Keratinocyte (primary cell): ENCODE results near the gene SORL1. TPM values are rescaled to one million over a fixed set of nuclear protein-coding genes. Genes with fewer than 3 reads are reported as not detected.

Source experiments
- DNase-seq: peaks from one replicate; pipeline ENCODE4 v3.0.0-alpha.2; 2011; ENCODE audit warnings: low read depth, missing footprints, low spot score
- FAIRE-seq: peaks from 2 replicates; lab custom pipeline; 2011; peaks lifted over from hg19 to GRCh38; lab: Jason Lieb, UNC
- H2AFZ ChIP-seq: 2 replicates; pipeline ENCODE4 v1.6.0; 2012; ENCODE audit warnings: low read length, control low read depth, inconsistent platforms; ENCODE audit not compliant: control insufficient read depth
- H3K27ac ChIP-seq: 2 replicates; pipeline ENCODE4 v1.5.1; 2011; ENCODE audit warnings: low read length; ENCODE audit not compliant: control insufficient read depth, insufficient read depth
- H3K27me3 ChIP-seq: 3 replicates; pipeline ENCODE4 v1.6.0; 2011; ENCODE audit warnings: low read length; ENCODE audit not compliant: control insufficient read depth, insufficient read depth; ENCODE audit errors: extremely low read depth
- H3K36me3 ChIP-seq, 2 experiments: 2 replicates in 1 of 2; 3 replicates in 1 of 2; pipeline ENCODE4 v1.5.1; 2011; ENCODE audit warnings: low read length in 2 of 2, mild to moderate bottlenecking in 1 of 2; ENCODE audit not compliant: control insufficient read depth in 2 of 2, insufficient read depth in 2 of 2; ENCODE audit errors: extremely low read depth in 1 of 2
- H3K4me1 ChIP-seq: 3 replicates; pipeline ENCODE4 v1.5.1; 2011; ENCODE audit warnings: low read length; ENCODE audit not compliant: control insufficient read depth, insufficient read depth; ENCODE audit errors: extremely low read depth
- H3K4me2 ChIP-seq: 3 replicates; pipeline ENCODE4 v1.6.0; 2011; ENCODE audit warnings: low read depth, low read length; ENCODE audit not compliant: control insufficient read depth, insufficient read depth; ENCODE audit errors: extremely low read depth
- H3K4me3 ChIP-seq, 3 experiments: fragments of 200-600 bp in 1 of 3; sonication (generic) in 1 of 3; 2 replicates in 2 of 3; 3 replicates in 1 of 3; pipeline ENCODE4 v1.5.1; 2011 to 2016; ENCODE audit warnings: low read length in 3 of 3, mild to moderate bottlenecking in 3 of 3, control low read depth in 2 of 3, inconsistent platforms in 1 of 3, low read depth in 1 of 3, mixed read lengths in 1 of 3, mixed run types in 1 of 3, moderate library complexity in 1 of 3; ENCODE audit not compliant: control insufficient read depth in 2 of 3, insufficient read depth in 2 of 3; ENCODE audit errors: extremely low read depth in 1 of 3
- H3K79me2 ChIP-seq: 2 replicates; pipeline ENCODE4 v1.6.0; 2012; ENCODE audit warnings: low read length; ENCODE audit not compliant: control insufficient read depth, insufficient read depth
- H3K9ac ChIP-seq: 3 replicates; pipeline ENCODE4 v1.6.0; 2011; ENCODE audit warnings: low read length; ENCODE audit not compliant: control insufficient read depth, insufficient read depth; ENCODE audit errors: extremely low read depth
- H3K9me1 ChIP-seq: 3 replicates; pipeline ENCODE4 v1.6.0; 2011; ENCODE audit warnings: low read length; ENCODE audit not compliant: control insufficient read depth, insufficient read depth; ENCODE audit errors: extremely low read depth
- H3K9me3 ChIP-seq: 2 replicates; pipeline ENCODE4 v1.5.1; 2012; ENCODE audit warnings: low read depth, low read length; ENCODE audit not compliant: control insufficient read depth
- H4K20me1 ChIP-seq: 3 replicates; pipeline ENCODE4 v1.6.0; 2011; ENCODE audit warnings: low read length; ENCODE audit not compliant: control insufficient read depth, insufficient read depth; ENCODE audit errors: extremely low read depth
- CTCF ChIP-seq, 3 experiments: IDR thresholded peaks in 1 of 3; conservative IDR thresholded peaks in 1 of 3; optimal IDR thresholded peaks in 1 of 3; 2 replicates in 2 of 3; 3 replicates in 1 of 3; pipeline versions ENCODE3 to v1.5.1; 2011; ENCODE audit warnings: low read length in 3 of 3, mild to moderate bottlenecking in 3 of 3, moderate library complexity in 2 of 3, control low read depth in 1 of 3, inconsistent platforms in 1 of 3; ENCODE audit not compliant: insufficient read depth in 2 of 3; ENCODE audit errors: extremely low read depth in 1 of 3
- EZH2 ChIP-seq: IDR thresholded peaks from one replicate; pipeline ENCODE4 v1.6.1; 2012; ENCODE audit warnings: inconsistent platforms, mild to moderate bottlenecking, low read length, moderate library complexity
- dilution Hi-C: fragments of 300-500 bp; cut with MboI; formaldehyde crosslinking; loops from one replicate; pipeline ENCODE4 v1.7.0; 2020; ENCODE audit warnings: low sequenced_read_pairs; ENCODE audit not compliant: extremely low pct_ligation_motif_present
- polyA plus RNA-seq, 5 experiments: library from polyadenylated mRNA; depleted of rRNA in 3 of 5; stranded (reverse) in 3 of 5; stranded (forward) in 1 of 5; unstranded in 1 of 5; fragments of >200 nt; gene quantifications; 1 replicate in 1 of 5; 2 replicates in 3 of 5; 3 replicates in 1 of 5; pipeline versions ENCODE4 v1.2.1 to v1.2.3, GENCODE V29; 2011 to 2012; ENCODE audit warnings: missing spikeins in 2 of 5, low read depth in 1 of 5, low replicate concordance in 1 of 5

The SORL1 gene
- polyA plus RNA-seq, 1 donor (not counting 4 experiments of a cell fraction or from before 2014, with no cell fraction given), result 38.9 TPM

GRCh38 chr11:121441521-121441920 is 10.6 kb upstream of the SORL1 start:
- Histone ChIP-seq H3K27ac (no peak overlapping the region), H3K9me3 (no peaks in the 10 kb centered on the region), H3K27me3 (no peaks in the 10 kb centered on the region), H2AFZ (no peak overlapping the region), H3K36me3 (no peaks in the 10 kb centered on the region), H3K9ac (no peak overlapping the region), H3K4me1 (peaks cover 4% of the 10 kb centered on the region), H3K9me1 (no peaks in the 10 kb centered on the region), H3K79me2 (no peaks in the 10 kb centered on the region), H4K20me1 (no peaks in the 10 kb centered on the region), H3K4me3 (no peak overlapping the region), H3K4me2 (no peak overlapping the region)
- DNase-seq (no peak), FAIRE-seq (no peak)
- TF ChIP-seq EZH2, result no peak
- TF ChIP-seq CTCF (optimal IDR thresholded peaks at IDR 0.05 in 1 of 3, IDR thresholded peaks at IDR 0.05 in 1 of 3, conservative IDR thresholded peaks at IDR 0.05 in 1 of 3; ENCODE audit: extremely low read depth in 1 of 3, insufficient read depth in 2 of 3, low read length in 3 of 3), result no peak
- dilution Hi-C loops, result loop anchor here (10.0 kb wide), 1 partner anchor 117 kb away; no protein-coding TSS in a partner anchor

- FAIRE-seq (no peak), DNase-seq (no peak)
- Histone ChIP-seq H3K4me1 (no peaks in the 10 kb centered on the region), H3K36me3 (no peaks in the 10 kb centered on the region), H3K4me2 (no peak overlapping the region), H3K9ac (no peak overlapping the region), H2AFZ (no peak overlapping the region), H3K4me3 (no peak overlapping the region), H3K79me2 (no peaks in the 10 kb centered on the region), H4K20me1 (no peaks in the 10 kb centered on the region), H3K27me3 (no peaks in the 10 kb centered on the region), H3K9me1 (no peaks in the 10 kb centered on the region), H3K9me3 (no peaks in the 10 kb centered on the region), H3K27ac (no peak overlapping the region)
- no peak for TF ChIP-seq EZH2
- no peak for TF ChIP-seq CTCF (optimal IDR thresholded peaks at IDR 0.05 in 1 of 3, IDR thresholded peaks at IDR 0.05 in 1 of 3, conservative IDR thresholded peaks at IDR 0.05 in 1 of 3; ENCODE audit: extremely low read depth in 1 of 3, insufficient read depth in 2 of 3, low read length in 3 of 3)
- dilution Hi-C loops, result loop anchor here (10.0 kb wide), 1 partner anchor 119 kb away; no protein-coding TSS in a partner anchor
These were observed 8.3 kb upstream of the SORL1 start for GRCh38 chr11:121443688-121444275.
